Measurements from ENCODE around the gene OVCH1.

DNA sequence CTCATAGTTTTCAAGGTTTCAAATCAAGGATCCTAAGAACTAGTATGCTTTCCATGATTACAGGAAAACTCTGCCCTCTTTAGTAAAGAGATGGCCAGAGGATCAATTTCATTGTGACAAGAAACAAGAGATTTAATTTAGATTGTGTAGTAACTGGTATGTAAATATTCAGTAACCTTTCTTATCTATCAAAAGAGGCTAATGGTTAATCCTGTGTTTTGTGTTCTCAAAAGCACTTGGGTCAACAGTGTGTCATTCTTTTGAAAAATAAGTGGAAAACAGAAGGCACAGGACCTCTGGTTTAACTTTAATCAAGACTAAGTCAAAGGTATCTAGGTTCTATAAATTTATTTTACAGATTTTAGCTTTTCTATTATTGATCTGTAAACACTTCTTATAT is 59.9 kb downstream of the OVCH1 start:
- TF ChIP-seq, protein P1, sequence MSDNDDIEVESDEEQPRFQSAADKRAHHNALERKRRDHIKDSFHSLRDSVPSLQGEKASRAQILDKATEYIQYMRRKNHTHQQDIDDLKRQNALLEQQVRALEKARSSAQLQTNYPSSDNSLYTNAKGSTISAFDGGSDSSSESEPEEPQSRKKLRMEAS (IDR thresholded peaks at IDR 0.05; ENCODE audit: low read depth, low read length): no peak
- TF ChIP-seq POLR2A (IDR thresholded peaks at IDR 0.05; ENCODE audit: extremely low read depth, insufficient read length) (no peak), MYC (IDR thresholded peaks at IDR 0.05; ENCODE audit: low read depth, low read length) (no peak)
- TF ChIP-seq, protein P2, sequence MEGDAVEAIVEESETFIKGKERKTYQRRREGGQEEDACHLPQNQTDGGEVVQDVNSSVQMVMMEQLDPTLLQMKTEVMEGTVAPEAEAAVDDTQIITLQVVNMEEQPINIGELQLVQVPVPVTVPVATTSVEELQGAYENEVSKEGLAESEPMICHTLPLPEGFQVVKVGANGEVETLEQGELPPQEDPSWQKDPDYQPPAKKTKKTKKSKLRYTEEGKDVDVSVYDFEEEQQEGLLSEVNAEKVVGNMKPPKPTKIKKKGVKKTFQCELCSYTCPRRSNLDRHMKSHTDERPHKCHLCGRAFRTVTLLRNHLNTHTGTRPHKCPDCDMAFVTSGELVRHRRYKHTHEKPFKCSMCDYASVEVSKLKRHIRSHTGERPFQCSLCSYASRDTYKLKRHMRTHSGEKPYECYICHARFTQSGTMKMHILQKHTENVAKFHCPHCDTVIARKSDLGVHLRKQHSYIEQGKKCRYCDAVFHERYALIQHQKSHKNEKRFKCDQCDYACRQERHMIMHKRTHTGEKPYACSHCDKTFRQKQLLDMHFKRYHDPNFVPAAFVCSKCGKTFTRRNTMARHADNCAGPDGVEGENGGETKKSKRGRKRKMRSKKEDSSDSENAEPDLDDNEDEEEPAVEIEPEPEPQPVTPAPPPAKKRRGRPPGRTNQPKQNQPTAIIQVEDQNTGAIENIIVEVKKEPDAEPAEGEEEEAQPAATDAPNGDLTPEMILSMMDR (IDR thresholded peaks at IDR 0.05; ENCODE audit: low read depth, low read length): no peak

All from NB4 (cell line).